OCI-LY7 (cell line): ENCODE results near the gene ACP1.

Source experiments
- CTCF ChIP-seq: fragments of 200-600 bp; sonication (generic); conservative IDR thresholded peaks from 2 replicates; pipeline ENCODE4 v1.5.1; 2014; ENCODE audit warnings: mild to moderate bottlenecking, antibody characterized with exemption, low read length, moderate library complexity, mixed read lengths
- EZH2phosphoT487 ChIP-seq: fragments of 200-600 bp; sonication (generic); IDR thresholded peaks from 2 replicates; pipeline ENCODE4 v1.6.1; 2018; ENCODE audit warnings: low read depth, borderline replicate concordance, mild to moderate bottlenecking, mixed run types, antibody characterized with exemption, low read length, moderate library complexity, mixed read lengths

GRCh38 chr2:290090-290722 lies 25.5 kb downstream of the ACP1 start:
- TF ChIP-seq CTCF, result no peak
- TF ChIP-seq EZH2phosphoT487, result no peak
